ENCODE data around the gene TARBP2.

- no peak for TF ChIP-seq CTCF (IDR thresholded peaks at IDR 0.05)
- TF ChIP-seq POLR2A (IDR thresholded peaks at IDR 0.05), result no peak
These were observed 33.2 kb upstream of the TARBP2 start for GRCh38 chr12:53467880-53468279.

Data from lower leg skin (tissue), 3 donors.